T-helper 1 cell treated with Interleukin-12 subunit alpha and Interleukin-12 subunit beta and Interleukin-4 antibody, amounts not matched to agents 30 ng/mL and 1 ng/mL, for 36 hours (primary cell): ENCODE results near the gene CHIC2. TPM values are rescaled to one million over a fixed set of nuclear protein-coding genes. Genes with fewer than 3 reads are reported as not detected.
"Not testable (repeated sequence)": the region's sequence is repeated elsewhere in the genome, so short reads cannot be mapped to it uniquely, and the experiment has no call there.

ENCODE experiments used
- intact Hi-C: fragments of 100-400 bp; cut with micrococcal nuclease; formaldehyde crosslinking; loops from one replicate; pipeline ENCODE4 v1.15.1; 2024
- total RNA-seq: library from RNA; stranded (reverse); gene quantifications from 2 replicates; pipeline ENCODE4 v1.2.3, GENCODE V29; 2022

Gene CHIC2
- total RNA-seq: 15.2 and 18.1 TPM in 2 replicates

- intact Hi-C loops: loop anchor here (1.0 to 10.0 kb wide), 10 partner anchors 8 to 1883 kb away; partner anchors contain the start of genes CLOCK, EXOC1, FIP1L1 and RASL11B
These were observed at the start of gene CHIC2 for GRCh38 chr4:54064317-54065111. TSS of gene CHIC2 (minus strand) at chr4:54064605. CDS start at chr4:54064300, 305 bp downstream.

- intact Hi-C loops: not testable (repeated sequence)
These were observed 48.8 kb upstream of the CHIC2 start for GRCh38 chr4:54113206-54113605.

DNA sequence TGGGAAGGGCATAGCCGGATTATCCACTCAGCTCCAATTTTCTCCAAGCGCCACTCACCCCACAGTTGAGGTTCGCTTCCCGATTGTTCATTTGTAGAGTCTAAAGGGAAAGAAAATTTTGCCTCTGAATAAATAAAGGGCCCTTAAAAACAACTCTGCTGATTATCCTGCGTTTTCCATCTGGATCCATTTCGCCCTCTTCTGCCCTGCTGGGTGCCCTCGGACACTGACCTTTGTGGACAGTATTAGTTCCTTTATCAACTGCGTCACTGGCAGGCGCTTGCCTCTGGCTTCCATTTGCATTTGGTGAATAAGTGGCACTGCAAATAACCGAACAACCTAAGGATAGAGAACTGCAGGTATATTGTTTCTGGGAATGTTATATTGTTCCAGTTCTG lies 45.6 kb upstream of the CHIC2 start:
- intact Hi-C loops: no loop called here

DNA sequence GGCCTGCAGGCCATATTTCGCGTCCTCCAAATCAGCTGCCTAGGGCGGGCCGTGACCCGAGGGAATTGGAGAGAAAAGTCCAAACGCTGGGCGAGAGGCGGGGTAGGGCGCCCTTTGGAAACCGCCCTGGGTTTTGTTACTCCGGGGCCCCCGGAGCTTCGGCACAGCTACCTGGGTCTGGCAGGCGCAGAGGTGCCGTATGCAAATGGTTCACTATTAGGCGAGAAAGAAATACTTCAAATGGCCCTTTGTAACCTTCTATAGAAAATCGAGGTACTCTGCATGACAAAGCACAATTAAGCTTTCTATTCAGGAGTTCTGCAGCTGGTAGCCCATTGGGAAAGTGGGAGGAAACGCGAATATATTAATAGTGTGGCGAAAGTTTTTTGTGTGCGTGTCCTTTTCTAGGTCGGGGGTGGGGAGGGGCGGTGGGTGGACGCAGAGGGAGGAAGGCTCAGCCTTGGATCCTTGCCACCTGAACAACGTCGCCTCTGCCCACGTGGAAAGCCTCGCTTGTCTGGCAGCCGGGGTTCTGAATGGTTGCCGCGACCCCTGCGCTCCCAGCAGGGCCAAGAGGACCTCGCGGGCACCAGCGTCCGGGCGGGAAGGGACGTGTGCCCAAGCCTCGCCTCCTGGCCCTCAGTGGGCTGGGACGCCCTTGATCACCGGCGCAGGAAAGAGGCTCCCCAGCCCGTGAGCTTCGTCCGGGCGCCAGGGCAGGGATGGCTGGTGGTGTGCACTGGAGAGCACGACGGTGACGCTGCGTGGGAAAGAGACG lies 45.0 kb upstream of the CHIC2 start:
- intact Hi-C loops: no loop called here

DNA sequence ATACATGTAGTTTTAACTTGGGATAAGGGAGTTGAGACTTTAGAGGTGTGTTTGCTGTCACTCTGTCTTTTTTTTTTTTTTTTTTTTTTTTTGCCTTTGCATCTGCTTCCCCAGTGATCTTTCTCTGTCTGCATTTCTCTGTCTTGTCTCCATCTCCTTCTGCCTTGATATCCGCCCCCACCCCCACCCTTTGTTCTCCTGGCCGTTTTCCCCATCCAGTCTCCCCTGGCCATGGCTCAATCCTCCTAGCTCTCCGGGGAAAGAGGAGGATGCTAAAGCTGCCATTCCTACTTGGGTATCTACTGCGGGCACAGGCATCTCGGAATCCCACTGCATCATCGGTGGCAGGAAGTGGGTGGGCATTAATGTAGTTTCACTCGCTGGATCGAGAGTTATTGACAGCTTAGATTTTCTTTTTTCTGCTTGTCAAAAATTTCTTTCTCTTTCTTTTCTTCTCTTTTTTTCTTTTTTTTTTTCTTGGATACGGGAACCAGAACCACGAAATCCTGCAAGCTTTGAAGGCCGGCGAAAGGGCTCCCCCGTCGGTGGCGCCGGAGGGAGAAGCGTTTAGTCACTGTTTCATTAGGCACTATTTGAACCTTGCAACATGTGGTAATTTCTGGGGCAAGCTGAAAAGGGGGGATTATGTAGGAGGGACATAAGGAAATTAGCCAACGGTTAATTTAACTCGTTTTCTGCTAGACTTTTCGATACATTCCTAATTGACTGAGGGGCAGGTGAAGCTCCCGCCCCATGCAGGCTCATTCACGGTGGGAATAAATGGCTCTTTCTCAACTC lies 43.7 kb upstream of the CHIC2 start:
- intact Hi-C loops: loop anchor here (2.0 kb wide), 1 partner anchor 15 kb away; no protein-coding TSS in a partner anchor

DNA sequence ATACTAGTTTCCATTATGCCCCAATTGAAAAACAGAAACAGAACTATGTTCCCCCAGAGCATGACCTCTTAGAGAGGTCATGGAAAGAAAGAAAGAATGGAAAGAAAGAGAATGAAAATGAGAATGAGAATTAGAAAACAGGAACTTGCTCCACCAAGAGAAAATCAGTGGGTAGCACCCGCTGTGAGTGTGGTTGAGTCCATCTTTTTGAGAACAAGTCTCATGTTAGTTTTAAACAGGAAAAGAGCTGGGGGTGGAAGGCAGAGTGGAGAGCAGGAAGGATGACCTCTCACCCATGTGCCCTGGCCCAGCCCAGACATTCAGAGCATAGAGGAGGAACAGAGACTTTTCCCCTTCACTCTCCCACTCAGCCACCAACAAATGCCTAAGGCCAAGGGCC lies 40.5 kb upstream of the CHIC2 start:
- intact Hi-C loops: no loop called here

DNA sequence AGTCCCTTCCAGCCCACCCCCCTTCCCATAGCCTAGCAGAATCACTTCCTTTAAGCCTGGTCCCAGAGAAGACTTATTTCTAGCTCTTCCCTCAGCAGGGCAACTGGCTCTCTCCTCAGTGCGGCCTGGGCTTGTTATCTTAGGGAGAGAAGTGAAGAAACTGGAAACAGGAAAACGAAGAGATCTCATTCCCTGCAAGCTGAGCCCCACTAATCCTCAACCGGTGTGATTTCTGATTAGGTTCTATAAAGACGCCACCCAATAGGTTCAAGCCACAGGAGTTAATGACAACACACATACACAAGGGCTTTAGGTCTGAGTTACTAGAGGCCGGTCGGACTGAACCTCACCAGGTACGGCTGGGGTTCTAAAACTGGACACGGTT lies 38.8 kb upstream of the CHIC2 start:
- intact Hi-C loops: no loop called here

DNA sequence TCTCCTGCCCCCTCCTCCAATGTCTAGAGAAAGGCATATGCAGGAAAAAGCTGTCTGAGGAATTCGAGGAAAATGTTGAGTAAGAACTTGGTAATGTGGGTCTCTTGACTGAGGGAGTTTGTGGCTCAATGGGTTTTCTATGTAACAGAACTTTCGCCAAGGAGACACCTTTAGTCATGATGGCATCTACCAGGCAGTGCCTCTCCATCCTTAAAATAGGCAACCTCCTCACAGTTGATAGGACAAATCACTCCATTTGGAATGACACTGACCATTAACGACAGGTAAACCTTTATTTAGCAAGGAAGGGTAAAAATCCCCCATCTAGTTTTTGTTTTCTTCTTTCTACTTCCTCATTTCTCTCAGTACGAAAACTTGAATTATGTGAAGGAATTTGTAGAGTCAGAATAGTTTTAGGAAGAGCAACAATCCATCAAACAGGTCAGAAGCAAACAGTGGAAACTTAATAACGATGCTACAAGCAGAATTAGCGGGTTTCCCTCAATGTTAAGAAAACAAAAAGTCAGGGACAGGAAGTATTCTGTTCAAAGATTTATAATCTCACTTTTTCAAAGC lies 38.2 kb upstream of the CHIC2 start:
- intact Hi-C loops: loop anchor here (1.0 kb wide), 1 partner anchor 126 kb away; no protein-coding TSS in a partner anchor

- intact Hi-C loops: loop anchor here (1.0 kb wide), 2 partner anchors 8 to 127 kb away; no protein-coding TSS in a partner anchor
These were observed 37.0 kb upstream of the CHIC2 start for GRCh38 chr4:54101190-54102041.

DNA sequence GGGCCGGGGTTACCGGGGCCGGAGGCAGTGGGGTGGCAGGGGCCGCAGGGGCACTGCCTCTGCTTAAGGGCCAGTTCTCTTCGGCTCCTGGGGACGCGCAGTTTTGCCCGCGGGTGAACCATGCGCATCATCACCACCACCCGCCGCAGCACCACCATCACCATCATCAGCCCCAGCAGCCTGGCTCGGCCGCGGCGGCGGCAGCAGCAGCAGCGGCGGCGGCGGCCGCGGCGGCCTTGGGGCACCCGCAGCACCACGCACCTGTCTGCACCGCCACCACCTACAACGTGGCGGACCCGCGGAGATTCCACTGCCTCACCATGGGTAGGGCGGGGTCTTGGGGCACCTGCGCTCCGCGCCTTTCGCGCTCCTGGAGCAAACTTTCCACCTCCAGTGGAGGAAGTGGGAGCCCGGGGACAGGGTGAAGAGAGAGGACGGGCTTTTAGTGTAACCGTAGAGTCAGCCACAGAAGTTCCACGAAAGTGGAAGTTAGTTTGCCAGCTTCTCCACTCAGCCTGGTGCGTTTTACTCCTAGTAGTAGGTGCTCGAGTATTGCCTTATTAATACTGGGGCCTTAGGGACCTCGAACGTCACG lies 36.3 kb upstream of the CHIC2 start:
- intact Hi-C loops: loop anchor here (1.0 kb wide), 1 partner anchor 7 kb away; no protein-coding TSS in a partner anchor

DNA sequence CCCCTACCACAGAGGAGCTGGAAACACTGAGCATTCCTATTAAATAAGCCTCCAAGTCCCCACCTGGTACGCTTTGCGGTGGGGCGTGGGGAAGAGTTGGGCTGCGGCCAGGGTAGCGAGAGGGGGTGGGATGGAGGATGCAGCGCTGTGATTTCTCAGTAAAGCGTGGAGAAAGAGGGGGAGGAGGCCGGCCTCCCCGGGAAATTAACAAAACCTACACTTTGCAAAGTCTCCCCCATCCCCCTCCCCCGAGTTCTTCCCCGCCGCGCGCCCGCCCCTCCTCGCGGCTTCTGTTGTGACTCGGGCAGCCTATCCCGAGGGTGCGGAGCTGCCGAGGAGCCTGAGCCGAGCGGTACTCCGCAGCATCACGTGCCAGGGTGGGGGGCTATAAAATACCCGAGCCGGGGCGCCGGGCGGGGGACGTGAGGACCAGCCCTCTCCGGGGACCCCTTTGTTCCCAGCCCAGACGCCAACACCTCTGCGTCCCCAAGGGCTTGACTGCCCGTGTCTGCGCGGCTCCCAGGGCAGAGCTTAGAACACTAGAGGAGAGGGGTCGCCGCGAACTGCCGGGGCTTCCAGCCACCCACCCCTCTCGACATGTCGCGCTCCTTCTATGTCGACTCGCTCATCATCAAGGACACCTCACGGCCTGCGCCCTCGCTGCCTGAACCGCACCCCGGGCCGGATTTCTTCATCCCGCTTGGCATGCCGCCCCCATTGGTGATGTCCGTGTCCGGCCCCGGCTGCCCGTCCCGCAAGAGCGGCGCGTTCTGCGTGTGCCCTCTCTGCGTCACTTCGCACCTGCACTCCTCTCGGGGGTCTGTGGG lies 35.6 kb upstream of the CHIC2 start, which contains the start of gene GSX2:
Gene GSX2, plus strand, starts transcription at position 416 of the 827 bp plus-strand sequence. Its CDS starts 182 bp downstream, at position 598.
- intact Hi-C loops: no loop called here

GRCh38 chr4:54099287-54099747 lies 34.9 kb upstream of the CHIC2 start:
- intact Hi-C loops: no loop called here

GRCh38 chr4:54098375-54098774 lies 34.0 kb upstream of the CHIC2 start:
- intact Hi-C loops: no loop called here

- intact Hi-C loops: no loop called here
These were observed 32.7 kb upstream of the CHIC2 start for GRCh38 chr4:54097152-54097551.

- intact Hi-C loops: no loop called here
These were observed 32.0 kb upstream of the CHIC2 start for GRCh38 chr4:54096295-54096962.

GRCh38 chr4:54095110-54095825 lies 30.9 kb upstream of the CHIC2 start:
- intact Hi-C loops: no loop called here

GRCh38 chr4:54094451-54094850 lies 30.0 kb upstream of the CHIC2 start:
- intact Hi-C loops: loop anchor here (5.0 kb wide), 5 partner anchors 138 to 1232 kb away; partner anchors contain the start of gene RASL11B
